Right ventricle myocardium inferior (tissue), 1 donor: ENCODE measurements around the gene E2F8. TPM values are rescaled to one million over a fixed set of nuclear protein-coding genes. Genes with fewer than 3 reads are reported as not detected.
"Not testable (repeated sequence)": the region's sequence is repeated elsewhere in the genome, so short reads cannot be mapped to it uniquely, and the experiment has no call there.

Experiments used
- ATAC-seq: fragments of 200-7000 bp; cut with Tn5 transposase; one replicate; pipeline ENCODE4 v1.9.1; 2020; ENCODE audit warnings: mild to moderate bottlenecking, moderate library complexity
- DNase-seq: peaks from one replicate; pipeline ENCODE4 v3.0.0; 2021; ENCODE audit errors: missing footprints
- intact Hi-C: fragments of 100-400 bp; cut with DNase I; formaldehyde crosslinking; loops from one replicate; pipeline ENCODE4 v1.11.0; 2022
- long read RNA-seq: library from polyadenylated mRNA; unstranded; transcript quantifications from one replicate; pipeline ENCODE4 v2.0.0, GENCODE V29; 2021
- total RNA-seq: library from RNA; stranded (reverse); fragmentation: NEBNext Ultra II Directional; extraction: Animal tissue kit (Norgen Biotek cat#: 25700); gene quantifications from one replicate; pipeline ENCODE4 v1.2.1, GENCODE V29; 2021
- donor health status: DM: no; HTN: yes; CAD: no; lungs with severe emphysema.

The E2F8 gene
- total RNA-seq: 1.7 TPM
- long read RNA-seq, partial matches to known transcripts: 0 of 2 reads
- long read RNA-seq, other reads (novel, unspliced or antisense): 0 of 2 reads

- DNase-seq: peak; percentile 94
- ATAC-seq: peak; percentile 97
- intact Hi-C loops: loop anchor here (10.0 kb wide), 1 partner anchor 166 kb away; no protein-coding TSS in a partner anchor
Observed at GRCh38 chr11:19240420-19241259, at the start of gene E2F8. Gene E2F8, minus strand, starts transcription at chr11:19240945. Its CDS starts 824 bp downstream, at chr11:19240121.

- intact Hi-C loops: no loop called here
- ATAC-seq (no peak), DNase-seq (no peak)
Observed at GRCh38 chr11:19290356-19290755, 49.6 kb upstream of the E2F8 start.

DNA sequence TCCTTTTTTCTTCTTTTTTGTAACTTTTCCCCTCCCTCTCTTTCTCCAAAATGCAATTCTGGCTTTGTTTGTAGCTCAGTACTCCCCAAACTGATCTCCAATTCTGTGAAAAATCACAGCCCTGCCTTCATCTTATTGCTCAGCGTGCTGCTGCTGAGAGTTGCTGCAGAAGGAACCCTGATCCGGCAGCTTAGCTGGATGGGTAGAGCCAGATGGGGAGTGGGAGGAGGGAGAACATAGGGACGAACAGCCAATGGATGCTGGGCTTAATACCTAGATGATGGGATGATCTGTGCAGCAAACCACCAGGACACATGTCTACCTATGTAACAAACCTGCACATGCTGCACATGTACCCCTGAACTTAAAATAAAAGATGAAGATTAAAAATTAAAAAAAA lies 47.5 kb upstream of the E2F8 start:
- intact Hi-C loops: no loop called here
- DNase-seq: no peak
- no peak for ATAC-seq

- DNase-seq (no peak), ATAC-seq (no peak)
- intact Hi-C loops: no loop called here
Observed at GRCh38 chr11:19286411-19286810, 45.7 kb upstream of the E2F8 start.

- ATAC-seq (no peak), DNase-seq (no peak)
- intact Hi-C loops: no loop called here
Observed at GRCh38 chr11:19284881-19285280, 44.1 kb upstream of the E2F8 start.

DNA sequence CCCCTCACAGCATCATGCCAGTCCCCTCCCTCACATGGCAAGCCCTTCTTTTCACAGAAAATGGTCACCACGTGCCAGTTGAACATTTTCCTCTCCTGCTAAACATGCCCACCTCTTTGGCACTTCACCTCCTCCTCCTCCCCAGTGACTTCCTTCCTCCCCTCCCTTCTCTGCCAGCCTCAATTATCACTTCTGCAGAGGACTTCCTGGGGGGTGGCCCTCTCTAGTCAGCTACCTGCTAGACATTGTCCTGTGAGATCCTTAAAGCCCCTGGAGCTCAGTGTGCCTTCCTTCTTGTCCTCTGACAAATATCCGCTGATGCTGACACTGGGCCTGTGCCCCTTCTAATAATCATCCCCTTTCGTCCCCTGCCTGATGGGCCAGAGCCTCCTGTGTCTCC lies 43.2 kb upstream of the E2F8 start:
- DNase-seq (no peak), ATAC-seq (no peak)
- intact Hi-C loops: no loop called here

DNA sequence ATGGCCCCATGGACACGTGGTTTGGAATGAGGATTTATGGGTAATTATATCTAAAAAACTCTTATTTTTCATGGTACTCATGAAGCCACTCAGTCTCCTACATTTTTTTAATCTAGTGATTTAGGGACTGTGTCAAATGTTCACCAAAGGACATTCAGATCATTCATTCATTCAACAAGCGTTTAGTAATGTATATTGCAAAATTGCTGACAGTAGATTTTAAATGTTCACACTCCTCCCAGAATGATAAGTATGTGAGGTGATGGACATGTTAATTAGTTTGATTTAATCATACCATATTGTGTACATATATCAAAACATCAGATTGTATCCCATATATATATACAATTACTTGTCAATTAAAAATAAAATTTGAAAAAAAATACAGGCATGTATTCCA lies 40.8 kb upstream of the E2F8 start:
- intact Hi-C loops: no loop called here
- DNase-seq (no peak), ATAC-seq (no peak)

DNA sequence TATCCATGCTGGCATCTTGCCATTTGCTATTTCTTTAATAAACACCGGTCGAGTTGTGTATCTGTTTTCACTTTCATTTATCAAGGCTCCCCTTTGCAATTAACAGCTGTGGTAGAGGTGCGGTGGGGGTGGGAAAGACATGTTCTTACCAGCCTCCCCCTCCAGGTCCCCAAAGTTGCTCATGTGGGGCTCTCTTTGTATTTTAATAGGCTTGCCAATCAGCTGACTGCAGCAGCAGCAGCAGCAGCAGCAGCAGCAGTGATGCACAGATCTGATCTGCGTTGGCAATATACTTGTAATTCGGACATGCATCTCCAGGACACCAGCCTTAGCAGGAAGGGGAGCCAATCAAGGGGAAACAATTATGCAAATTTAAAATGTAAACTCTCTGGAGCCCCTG lies 40.3 kb upstream of the E2F8 start:
- ATAC-seq (no peak), DNase-seq (no peak)
- intact Hi-C loops: no loop called here

- DNase-seq: no peak
- ATAC-seq: no peak
- intact Hi-C loops: no loop called here
Observed at GRCh38 chr11:19279451-19279850, 38.7 kb upstream of the E2F8 start.

DNA sequence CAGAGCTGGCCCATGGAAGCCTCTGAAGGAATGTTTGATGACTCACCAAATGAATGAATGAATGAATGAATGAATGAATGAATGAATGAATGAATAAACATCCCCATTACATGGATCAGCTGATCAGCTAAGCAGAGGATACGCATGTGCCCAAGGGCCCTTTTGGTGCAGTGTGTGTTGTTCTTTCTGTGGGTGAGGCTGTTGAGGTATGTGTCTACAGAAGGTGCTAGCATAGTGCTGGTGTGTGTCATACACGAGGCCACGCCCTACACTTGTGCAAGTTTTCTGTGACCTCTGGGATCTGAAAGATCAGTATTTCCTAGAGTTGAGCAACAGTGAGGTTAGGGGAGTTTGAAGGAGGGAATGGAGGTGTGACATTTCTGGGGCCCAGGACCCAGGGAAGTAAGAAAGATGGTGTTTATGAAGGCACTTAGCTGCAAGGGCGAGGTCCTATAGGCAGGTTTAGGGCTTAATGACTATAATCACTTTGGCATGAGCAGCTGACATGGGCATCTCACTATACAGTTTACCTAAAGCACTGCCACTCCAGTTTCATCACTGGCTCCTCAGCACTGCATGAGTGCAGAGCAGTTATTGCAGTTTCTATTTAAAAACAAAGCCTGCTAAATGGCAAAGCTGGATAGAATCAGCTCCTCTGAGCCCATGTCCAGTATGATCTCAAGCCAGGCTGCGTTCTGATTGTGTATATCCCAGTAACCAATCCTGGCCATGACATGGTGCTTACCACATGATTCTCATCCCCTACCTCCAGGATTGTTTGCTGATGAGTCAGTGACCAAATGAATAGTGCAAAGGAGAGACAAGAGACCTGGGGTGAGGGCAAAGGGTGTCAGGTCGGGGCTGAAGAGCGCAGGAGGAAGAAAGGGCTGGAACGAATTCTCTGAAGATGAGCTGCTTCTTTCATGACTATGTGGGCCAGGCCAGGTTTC lies 36.4 kb upstream of the E2F8 start:
- intact Hi-C loops: no loop called here
- ATAC-seq: no peak
- no peak for DNase-seq

DNA sequence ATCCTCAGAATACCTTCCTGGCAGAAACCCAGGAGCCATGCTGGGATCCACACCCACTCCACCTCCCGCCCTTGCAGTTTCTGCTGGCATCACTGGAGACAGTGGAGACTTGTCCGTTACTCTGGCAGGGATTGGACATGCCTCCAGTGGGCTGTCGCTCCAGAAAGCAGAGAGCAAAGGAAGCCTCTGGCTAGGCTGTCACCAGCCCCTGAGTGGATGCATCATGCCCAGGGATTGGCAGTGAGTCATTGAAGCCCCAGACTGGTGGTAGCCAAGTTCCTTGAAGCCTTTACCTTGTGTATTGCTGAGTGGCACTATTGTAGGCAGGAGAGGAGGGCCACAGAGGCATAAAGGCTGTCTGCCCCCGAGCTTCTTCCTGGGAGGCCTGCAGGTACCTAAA lies 34.8 kb upstream of the E2F8 start:
- intact Hi-C loops: no loop called here
- no peak for DNase-seq
- ATAC-seq: no peak

- ATAC-seq, intact Hi-C loops, DNase-seq: not testable (repeated sequence)
Observed at GRCh38 chr11:19273219-19273618, 32.5 kb upstream of the E2F8 start.

DNA sequence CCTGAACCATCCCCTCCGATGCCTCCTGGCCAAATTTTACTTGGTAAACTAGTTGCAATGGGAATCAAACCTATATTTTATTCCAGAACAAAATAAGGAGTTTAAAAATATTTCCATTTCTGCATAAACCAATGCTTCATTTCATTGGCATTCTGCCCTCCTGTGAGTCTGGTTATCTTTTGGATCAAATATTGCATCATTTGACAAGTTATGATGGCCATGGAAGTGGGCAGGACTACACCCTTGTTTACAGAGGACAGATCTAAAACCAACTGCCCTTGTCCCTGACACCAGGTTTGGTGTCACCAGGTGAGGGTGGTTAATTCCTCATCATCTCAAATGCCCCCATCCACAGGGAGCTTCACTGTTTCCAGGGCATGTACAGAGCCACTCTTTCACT lies 28.2 kb upstream of the E2F8 start:
- DNase-seq: no peak
- intact Hi-C loops: loop anchor here (5.0 kb wide), 1 partner anchor 283 kb away; no protein-coding TSS in a partner anchor
- ATAC-seq: no peak

- no peak for DNase-seq
Observed at GRCh38 chr11:19267567-19267966, 26.8 kb upstream of the E2F8 start.

GRCh38 chr11:19263333-19263732 lies 22.6 kb upstream of the E2F8 start:
- no peak for DNase-seq
- ATAC-seq: no peak
- intact Hi-C loops: no loop called here

More at GRCh38 chr11:19267567-19267966, 26.8 kb upstream of the E2F8 start:
- intact Hi-C loops: loop anchor here (5.0 kb wide), 1 partner anchor 285 kb away; no protein-coding TSS in a partner anchor
- ATAC-seq: no peak

DNA sequence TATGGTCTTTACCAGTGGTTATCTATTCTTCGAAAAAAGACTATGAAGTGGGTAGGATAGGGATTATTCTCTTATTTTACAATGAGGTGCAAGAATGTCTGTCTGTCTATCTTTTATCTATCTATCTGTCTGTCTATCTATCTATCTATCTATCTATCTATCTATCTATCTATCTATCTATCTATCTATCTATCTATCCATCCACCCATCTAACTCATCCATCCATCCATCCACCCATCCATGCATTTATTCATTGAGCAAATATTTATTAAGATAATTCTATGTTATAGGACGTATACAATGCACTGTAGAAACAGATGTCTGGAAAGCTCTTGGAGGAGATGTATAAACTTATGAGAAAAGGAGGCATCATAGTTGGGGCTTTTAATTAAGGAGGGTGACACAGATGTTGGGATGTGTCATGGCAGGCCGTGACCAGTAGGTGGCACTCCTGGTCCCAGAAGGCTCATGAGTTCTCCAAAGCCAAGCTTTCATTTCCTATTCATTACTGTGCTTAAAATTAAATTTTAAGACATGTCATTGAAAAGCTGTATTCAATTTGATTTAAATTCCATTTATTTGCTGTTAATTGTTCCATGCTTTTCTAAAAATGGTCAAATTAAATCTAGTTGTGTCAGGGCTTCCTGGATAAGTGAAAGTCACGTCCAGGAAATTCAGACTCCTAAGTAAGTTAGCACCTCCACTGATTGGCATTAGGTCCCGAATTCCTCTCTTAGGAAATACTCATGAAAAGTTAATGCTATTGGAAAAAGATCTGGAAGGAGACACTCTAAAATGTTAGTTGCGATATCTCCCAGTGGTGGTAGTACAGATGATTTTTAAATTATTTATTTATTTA lies 19.0 kb upstream of the E2F8 start:
- DNase-seq (peak; percentile 80), ATAC-seq (peak; percentile 48)
- intact Hi-C loops: no loop called here

GRCh38 chr11:19258641-19259230 lies 18.0 kb upstream of the E2F8 start:
- no peak for DNase-seq
- intact Hi-C loops: no loop called here
- no peak for ATAC-seq

GRCh38 chr11:19254441-19254840 lies 13.7 kb upstream of the E2F8 start:
- DNase-seq, ATAC-seq, intact Hi-C loops: not testable (repeated sequence)
